ENCODE data around the gene TOX2. TPM values are rescaled to one million over a fixed set of nuclear protein-coding genes. Genes with fewer than 3 reads are reported as not detected.

Gene TOX2
- total and polyA plus RNA-seq, 2 of the 4 experiments (the other 2 are of a cell fraction) = 1.3 to 17.5 TPM

DNA sequence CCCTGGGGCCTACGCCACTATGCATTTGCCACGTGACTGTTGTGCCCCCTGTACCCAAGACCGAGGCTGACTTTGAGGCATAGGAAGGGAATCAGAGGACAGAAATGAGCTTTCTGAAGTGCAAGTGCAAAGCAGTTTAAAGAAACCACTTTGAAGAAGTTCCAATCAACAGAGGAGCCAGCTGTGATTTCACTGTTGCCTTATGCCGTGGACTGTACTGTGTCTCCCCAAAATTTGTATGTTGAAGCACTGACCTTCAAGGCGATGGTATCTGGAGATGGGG lies 161.2 kb downstream of the TOX2 start:
- Histone ChIP-seq H3K14ac (replicated peaks; ENCODE audit: low read depth, low read length) (no peak overlapping the region), H2BK5ac (ENCODE audit: low read depth, low read length, poor library complexity, severe bottlenecking) (no peak overlapping the region), H3K18ac (ENCODE audit: low read depth, low read length) (no peak overlapping the region), H4K91ac (ENCODE audit: insufficient read depth, low read depth, low read length) (no peak overlapping the region), H3K9me3 (ENCODE audit: control insufficient read depth, insufficient read depth, low read length) (no peaks in the 10 kb centered on the region), H2BK20ac (ENCODE audit: low read depth, low read length) (no peak overlapping the region), H2BK15ac (ENCODE audit: low read depth, low read length) (no peak overlapping the region), H3K79me1 (ENCODE audit: low read depth in 1 of 2, low read length in 2 of 2) (no peaks in the 10 kb centered on the region), H3K4me3 (ENCODE audit: insufficient read depth, low read depth, low read length) (no peak overlapping the region), H2BK120ac (ENCODE audit: low read depth, low read length) (no peak overlapping the region), H3K36me3 (ENCODE audit: control insufficient read depth, insufficient read depth, low read length) (no peaks in the 10 kb centered on the region), H4K5ac (ENCODE audit: low read depth, low read length) (no peak overlapping the region), H3K9ac (ENCODE audit: low read depth, low read length) (no peak overlapping the region), H3K9me1 (ENCODE audit: insufficient read depth, low read length) (peaks cover 16% of the 10 kb centered on the region), H2AK5ac (ENCODE audit: low read depth, low read length) (peak overlapping the region; percentile 43; the same call in 1 of the 2 replicates), H2AK9ac (replicated peaks; ENCODE audit: low read depth, low read length, poor library complexity) (peak overlapping the region; percentile 7), H3K4me1 (ENCODE audit: control insufficient read depth, insufficient read depth, low read length) (peaks cover 9% of the 10 kb centered on the region), H4K8ac (ENCODE audit: low read depth in 2 of 2, low read length in 2 of 2) (no peak overlapping the region), H3K4me2 (ENCODE audit: low read depth, low read length) (no peak overlapping the region), H2AFZ (replicated peaks; ENCODE audit: low read length, poor library complexity) (no peak overlapping the region), H3K56ac (ENCODE audit: extremely low read depth, insufficient read depth, low read length) (no peak overlapping the region), H3K4ac (ENCODE audit: low read depth, low read length) (peak overlapping the region; percentile 39), H3K27me3 (ENCODE audit: control insufficient read depth, insufficient read depth, low read length) (no peaks in the 10 kb centered on the region), H3K23ac (ENCODE audit: low read depth, low read length) (no peak overlapping the region), H3K27ac (ENCODE audit: insufficient read depth, low read length) (no peak overlapping the region), H4K20me1 (ENCODE audit: insufficient read depth, low read length) (no peaks in the 10 kb centered on the region)
- in situ Hi-C loops (cut with MboI; ENCODE audit: low sequenced_read_pairs) (no loop called here), dilution Hi-C loops (cut with HindIII; ENCODE audit: low sequenced_read_pairs, unreplicated experiment) (no loop called here), intact Hi-C loops (cut with micrococcal nuclease) (loop anchor here (10.0 kb wide), 1 partner anchor 131 kb away; no protein-coding TSS in a partner anchor)
- no peak for TF ChIP-seq BHLHE40 (IDR thresholded peaks at IDR 0.05; ENCODE audit: low read depth, low read length)
- TF ChIP-seq, protein P1, sequence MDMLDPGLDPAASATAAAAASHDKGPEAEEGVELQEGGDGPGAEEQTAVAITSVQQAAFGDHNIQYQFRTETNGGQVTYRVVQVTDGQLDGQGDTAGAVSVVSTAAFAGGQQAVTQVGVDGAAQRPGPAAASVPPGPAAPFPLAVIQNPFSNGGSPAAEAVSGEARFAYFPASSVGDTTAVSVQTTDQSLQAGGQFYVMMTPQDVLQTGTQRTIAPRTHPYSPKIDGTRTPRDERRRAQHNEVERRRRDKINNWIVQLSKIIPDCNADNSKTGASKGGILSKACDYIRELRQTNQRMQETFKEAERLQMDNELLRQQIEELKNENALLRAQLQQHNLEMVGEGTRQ (IDR thresholded peaks at IDR 0.05; ENCODE audit: low read depth, low read length) = no peak
- no peak for TF ChIP-seq POLR2A (IDR thresholded peaks at IDR 0.05; ENCODE audit: low read depth, low read length)
- TF ChIP-seq MXI1 (IDR thresholded peaks at IDR 0.05; ENCODE audit: borderline replicate concordance, low read depth, low read length) = no peak
- TF ChIP-seq, protein P2, sequence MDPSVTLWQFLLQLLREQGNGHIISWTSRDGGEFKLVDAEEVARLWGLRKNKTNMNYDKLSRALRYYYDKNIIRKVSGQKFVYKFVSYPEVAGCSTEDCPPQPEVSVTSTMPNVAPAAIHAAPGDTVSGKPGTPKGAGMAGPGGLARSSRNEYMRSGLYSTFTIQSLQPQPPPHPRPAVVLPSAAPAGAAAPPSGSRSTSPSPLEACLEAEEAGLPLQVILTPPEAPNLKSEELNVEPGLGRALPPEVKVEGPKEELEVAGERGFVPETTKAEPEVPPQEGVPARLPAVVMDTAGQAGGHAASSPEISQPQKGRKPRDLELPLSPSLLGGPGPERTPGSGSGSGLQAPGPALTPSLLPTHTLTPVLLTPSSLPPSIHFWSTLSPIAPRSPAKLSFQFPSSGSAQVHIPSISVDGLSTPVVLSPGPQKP (IDR thresholded peaks at IDR 0.05; ENCODE audit: borderline replicate concordance, low read depth, low read length) = no peak
- TF ChIP-seq CHD1 (IDR thresholded peaks at IDR 0.05; ENCODE audit: low read depth, low read length) = no peak
- no peak for TF ChIP-seq CEBPB (IDR thresholded peaks at IDR 0.05; ENCODE audit: low read depth, low read length)
- TF ChIP-seq, protein P3, sequence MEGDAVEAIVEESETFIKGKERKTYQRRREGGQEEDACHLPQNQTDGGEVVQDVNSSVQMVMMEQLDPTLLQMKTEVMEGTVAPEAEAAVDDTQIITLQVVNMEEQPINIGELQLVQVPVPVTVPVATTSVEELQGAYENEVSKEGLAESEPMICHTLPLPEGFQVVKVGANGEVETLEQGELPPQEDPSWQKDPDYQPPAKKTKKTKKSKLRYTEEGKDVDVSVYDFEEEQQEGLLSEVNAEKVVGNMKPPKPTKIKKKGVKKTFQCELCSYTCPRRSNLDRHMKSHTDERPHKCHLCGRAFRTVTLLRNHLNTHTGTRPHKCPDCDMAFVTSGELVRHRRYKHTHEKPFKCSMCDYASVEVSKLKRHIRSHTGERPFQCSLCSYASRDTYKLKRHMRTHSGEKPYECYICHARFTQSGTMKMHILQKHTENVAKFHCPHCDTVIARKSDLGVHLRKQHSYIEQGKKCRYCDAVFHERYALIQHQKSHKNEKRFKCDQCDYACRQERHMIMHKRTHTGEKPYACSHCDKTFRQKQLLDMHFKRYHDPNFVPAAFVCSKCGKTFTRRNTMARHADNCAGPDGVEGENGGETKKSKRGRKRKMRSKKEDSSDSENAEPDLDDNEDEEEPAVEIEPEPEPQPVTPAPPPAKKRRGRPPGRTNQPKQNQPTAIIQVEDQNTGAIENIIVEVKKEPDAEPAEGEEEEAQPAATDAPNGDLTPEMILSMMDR (conservative IDR thresholded peaks at IDR 0.05; ENCODE audit: low read depth, low read length) = no peak
- TF ChIP-seq NFE2L2 (IDR thresholded peaks at IDR 0.05; ENCODE audit: low read depth, low read length) = no peak
- ATAC-seq (ENCODE audit: low read depth) = no peak
- no peak for DNase-seq
- POLR2A ChIA-PET (ENCODE audit: unreplicated experiment) = no interaction called here
- no TSS peak for BruUV-seq (replicated peaks)
- whole genome bisulfite sequencing, 2 experiments (ENCODE audit: extremely low coverage in 2 of 2, insufficient read length in 1 of 2) = 100% methylated on average over 1 of the region's 5 CpGs; no CpG with 5 or more reads in 1 of the 2 experiments
- CTCF ChIA-PET = no interaction called here

All from IMR-90 (cell line).